TTC549 (cell line): ENCODE data around the gene NF2.

ENCODE experiments used
- FAIRE-seq: peaks from 2 replicates; lab custom pipeline; 2012; peaks lifted over from hg19 to GRCh38; lab: Jason Lieb, UNC

The NF2 gene

DNA sequence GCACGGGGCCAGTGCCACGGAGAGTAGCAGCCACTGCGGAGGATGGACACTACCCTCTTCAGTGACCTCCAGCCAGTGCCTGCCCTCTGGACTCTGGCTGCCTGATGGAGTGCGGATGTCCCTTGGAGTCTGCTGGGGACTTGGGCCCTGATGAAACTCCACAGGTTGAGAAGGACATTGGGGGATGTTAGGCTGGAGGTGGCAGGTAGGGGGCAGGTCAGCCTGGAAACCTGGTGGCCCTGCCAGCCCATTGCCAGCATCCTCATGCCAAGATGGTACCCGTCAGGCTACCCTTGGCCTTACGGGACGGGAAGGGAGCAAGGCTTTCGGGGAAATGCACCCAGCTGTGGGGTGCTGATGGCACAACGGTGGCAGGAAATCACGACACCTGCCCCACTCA is 120.3 kb downstream of the NF2 start:
- no peak for FAIRE-seq

GRCh38 chr22:29724843-29725242 is 121.4 kb downstream of the NF2 start:
- no peak for FAIRE-seq

DNA sequence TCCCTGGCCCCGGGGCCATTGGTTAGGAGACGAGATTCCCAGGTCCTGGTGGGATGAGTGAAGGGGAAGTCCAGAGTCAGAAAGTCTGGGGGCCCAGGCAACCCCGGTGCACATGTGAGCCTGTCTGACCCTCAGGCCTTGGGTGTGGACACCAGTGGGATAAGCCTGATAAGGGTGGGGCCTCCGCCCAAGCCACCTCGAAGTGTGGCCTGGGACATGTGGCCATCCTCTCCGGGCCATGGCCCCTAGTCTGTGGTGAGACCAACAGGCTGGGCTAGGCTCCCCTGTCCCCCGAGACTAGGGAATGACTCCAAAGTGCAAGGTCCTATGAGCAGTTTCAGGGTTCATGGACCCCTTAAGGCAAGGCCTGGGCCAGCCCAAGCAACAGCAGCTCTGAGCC is 122.7 kb downstream of the NF2 start:
- FAIRE-seq, result no peak

DNA sequence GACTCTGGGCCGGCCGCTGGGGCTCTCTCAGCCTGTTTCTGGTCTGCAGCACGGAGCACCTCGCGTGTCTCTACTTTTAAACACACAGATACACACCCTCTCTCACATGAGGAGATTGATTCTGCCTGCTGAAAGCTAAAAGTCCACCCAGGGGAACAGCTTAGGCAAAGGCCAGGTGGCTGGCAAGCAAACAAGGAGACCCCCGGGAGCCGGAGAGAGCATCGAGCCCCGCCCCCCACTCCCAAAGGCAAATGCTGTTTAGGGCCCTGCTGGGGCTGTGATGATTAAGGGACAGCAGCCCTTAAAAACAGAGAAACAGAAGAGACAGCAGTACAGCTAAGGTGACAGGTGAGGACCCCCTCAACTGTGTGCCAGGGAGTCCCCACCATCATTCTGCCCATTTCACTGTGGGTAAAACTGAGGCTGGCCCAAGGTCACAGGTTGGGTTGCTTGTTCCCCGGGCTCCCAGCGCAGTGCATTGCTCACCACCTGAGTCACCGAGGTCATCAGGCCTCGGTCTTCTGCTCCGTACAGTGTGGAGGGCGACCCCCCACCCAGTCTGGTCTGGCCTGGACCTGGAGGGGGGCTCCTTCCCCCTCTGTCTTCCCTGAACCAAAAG is 123.2 kb downstream of the NF2 start:
- FAIRE-seq, result no peak

- FAIRE-seq, result no peak
Observed at GRCh38 chr22:29727131-29727523, 123.7 kb downstream of the NF2 start.

DNA sequence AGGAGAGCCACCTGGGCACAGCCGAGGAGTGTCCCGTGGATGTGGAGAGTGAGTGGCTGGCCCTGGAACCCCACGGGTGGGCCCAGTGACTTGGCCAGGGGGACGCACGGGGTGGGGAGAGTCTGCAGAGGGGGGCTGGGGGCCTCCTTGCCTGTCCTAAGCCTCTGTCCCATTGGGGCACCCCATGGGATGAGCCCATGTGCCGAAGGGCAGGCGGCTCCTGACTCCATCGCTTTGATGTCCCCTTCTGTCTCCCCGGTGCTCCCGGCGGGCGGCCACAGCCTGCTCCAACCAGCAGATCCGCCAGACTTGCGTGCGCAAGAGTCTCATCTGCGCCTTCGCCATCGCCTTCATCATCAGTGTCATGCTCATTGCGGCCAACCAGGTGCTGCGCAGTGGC is 125.7 kb downstream of the NF2 start:
- FAIRE-seq, result no peak

GRCh38 chr22:29731058-29731850 is 127.8 kb downstream of the NF2 start:
- no peak for FAIRE-seq

- no peak for FAIRE-seq
Observed at GRCh38 chr22:29732883-29733282, 129.4 kb downstream of the NF2 start.

DNA sequence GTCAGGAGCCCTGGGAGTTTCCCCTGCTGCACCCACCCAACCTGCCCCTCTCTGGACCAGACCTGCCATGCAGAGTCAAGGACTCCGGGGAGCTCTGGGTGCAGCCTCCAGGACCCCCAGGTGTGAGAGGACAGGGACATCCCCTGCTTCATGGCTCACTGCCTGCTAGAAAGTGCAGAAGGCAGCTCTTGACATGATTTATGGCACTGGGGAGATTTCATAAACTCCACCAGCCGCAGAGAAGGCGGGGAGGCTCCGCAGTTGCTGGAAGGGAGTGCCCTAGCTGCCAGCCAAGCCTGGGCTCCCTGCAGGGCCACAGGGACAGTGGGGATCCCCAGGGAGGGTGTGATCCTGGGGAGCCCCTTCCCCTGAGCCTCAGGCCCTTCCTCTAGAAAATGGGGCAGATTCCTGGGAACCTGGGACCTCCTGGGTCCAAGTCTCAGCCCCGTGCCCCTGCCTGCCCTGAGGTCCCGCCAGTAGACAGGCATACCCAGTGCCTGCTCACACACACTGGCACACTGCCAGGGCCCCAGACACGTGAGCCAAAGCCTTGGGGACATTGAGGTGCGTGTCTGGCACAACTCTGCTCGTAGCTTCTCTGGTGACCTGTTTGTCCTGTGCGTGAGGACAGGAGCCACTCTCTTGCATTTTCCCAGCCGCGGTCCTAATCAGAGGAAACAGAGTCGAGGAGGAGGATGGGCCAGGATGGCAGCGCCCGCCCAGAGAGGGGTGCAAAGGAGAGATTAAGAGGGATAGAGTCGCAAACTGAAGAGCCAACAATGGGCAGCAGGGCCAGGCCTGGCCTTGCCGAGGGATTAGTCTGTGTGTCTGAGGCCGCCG is 130.1 kb downstream of the NF2 start:
- no peak for FAIRE-seq

GRCh38 chr22:29734406-29734805 is 131.0 kb downstream of the NF2 start:
- FAIRE-seq, result no peak

GRCh38 chr22:29734838-29735237 is 131.4 kb downstream of the NF2 start:
- FAIRE-seq, result no peak

DNA sequence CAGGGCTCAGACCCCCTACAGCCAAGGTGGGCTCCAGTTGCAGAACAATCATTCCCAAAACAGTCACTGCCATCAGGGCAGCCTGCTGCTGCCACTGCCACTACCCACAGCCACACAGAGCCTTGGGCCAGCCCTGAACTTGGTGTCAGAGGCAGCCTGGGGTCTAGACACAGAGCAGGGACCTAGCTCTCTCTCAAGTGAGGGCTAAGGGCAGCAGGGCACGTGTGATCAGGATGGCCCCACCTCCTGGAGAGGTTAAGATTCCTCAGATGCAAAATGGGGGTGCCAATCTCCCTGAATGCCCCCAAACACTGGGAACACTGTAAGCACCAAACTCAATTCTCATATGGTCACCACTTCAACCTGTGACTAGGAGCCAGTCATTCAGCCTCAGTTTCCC is 132.0 kb downstream of the NF2 start:
- no peak for FAIRE-seq

- FAIRE-seq, result no peak
Observed at GRCh38 chr22:29737251-29738117, 134.1 kb downstream of the NF2 start.

GRCh38 chr22:29738118-29738815 is 134.8 kb downstream of the NF2 start:
- FAIRE-seq, result no peak

DNA sequence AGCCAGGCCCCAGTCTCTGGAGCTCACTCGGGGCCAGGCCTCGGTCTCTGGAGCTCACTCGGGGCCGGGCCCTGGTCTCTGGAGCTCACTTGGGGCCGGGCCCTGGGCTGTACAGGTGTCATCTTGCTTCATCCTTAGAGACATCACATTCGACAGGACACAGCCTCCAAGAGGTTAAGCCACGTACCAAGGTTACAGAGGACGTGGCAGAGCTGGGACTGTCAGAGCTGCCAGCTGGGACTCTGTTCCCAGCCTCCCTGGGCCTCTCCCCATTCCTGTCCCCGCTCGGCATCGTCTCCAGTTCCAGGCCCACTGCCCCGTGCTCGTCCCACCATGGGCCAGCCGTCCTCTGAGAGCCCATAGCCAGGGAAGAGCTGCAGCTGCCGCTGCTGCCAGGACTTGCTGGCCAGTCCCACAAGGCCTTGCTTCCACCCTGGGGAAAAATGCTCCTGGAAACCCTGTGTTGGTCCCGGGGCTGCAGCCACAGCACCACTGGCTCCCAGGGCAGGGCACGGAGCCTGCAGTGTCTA is 136.0 kb downstream of the NF2 start:
- FAIRE-seq, result no peak

DNA sequence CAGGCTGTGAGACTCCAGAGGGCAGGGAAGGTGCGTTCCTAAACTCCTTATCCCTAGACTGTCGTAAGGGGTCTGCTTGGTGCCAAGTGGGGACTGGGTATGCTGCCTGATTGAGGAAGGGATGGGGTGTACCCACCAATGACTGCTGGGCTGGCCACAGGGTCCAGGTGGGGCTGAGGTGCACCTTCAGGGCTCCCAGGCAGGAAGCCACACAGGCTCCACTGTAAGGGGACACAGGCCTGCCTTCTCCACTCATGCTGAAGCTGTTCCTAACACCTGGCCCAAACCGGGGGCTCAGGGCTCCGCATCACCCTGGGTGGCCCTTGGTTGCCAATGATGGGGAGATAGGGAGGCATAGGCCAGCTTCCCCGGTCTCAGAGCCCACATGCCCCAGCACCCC is 136.8 kb downstream of the NF2 start:
- FAIRE-seq, result no peak

DNA sequence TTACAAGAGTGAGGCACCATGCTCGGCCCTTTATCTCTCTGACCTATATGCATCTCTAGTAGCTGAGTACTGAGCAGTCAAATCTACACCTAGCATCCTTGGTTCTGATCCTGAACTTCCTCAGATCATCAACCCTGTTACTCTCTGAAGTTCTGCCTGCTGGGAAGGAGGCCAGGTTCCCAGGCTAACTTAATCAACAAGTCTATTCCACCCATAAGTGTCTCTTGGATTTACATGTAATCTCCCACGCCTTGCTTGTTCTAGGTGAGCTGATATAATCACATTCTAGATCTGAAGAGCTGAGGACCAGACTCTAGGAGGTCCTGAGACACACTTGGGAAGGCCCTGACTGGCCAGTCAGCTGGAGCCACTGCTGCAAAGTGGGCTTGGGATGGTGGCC is 138.5 kb downstream of the NF2 start:
- no peak for FAIRE-seq

GRCh38 chr22:29742326-29742725 is 138.9 kb downstream of the NF2 start:
- FAIRE-seq, result no peak

DNA sequence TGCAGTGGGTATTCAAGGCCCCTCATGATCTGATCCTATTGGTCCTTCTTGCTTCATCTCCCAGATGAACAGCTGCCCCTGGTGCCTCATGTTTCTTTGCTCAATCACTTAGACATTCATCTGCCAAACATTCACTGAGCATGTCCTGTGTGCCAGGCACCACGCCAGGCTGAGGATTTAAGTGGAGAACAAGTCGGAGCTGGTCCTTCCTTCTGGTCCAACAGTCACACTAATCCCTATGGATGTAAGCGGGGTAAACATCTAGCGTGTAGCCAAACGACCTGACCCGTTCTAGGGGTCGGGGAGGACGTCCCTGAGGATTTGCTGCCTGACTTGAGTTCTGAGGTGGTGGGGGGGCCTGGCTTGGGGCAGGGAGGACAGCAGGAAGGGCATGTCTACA is 141.5 kb downstream of the NF2 start:
- no peak for FAIRE-seq

DNA sequence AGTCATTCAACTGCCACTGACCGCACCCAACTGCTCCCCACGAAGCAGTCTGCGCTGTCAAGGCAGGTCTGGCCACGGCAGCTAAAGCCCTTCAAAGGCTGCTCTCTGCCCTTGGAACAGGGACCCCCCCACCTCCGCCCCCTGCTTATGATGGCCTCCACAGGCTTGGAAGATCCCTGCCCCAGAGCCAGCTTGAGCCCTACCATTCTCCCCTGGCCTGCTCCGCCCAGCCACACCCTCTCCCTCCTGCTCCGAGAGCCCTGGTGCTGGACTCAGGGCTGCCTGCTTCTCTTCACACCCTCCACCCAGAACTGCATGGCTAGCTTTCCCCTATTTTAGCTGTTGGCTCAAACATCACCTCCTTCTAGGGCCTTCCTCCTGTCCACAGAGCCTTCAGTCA is 144.4 kb downstream of the NF2 start:
- no peak for FAIRE-seq
